CD4-positive, alpha-beta T cell (primary cell): ENCODE data around the gene RGS2. TPM values are rescaled to one million over a fixed set of nuclear protein-coding genes. Genes with fewer than 3 reads are reported as not detected.

Experiments
- ATAC-seq: fragments of 200-7000 bp; cut with Tn5 transposase; one replicate; pipeline ENCODE4 v1.10.0; 2022; ENCODE audit warnings: mild to moderate bottlenecking; ENCODE audit not compliant: poor library complexity
- CTCF ChIA-PET: fragments of 350-600 bp; sonication (Branson Sonifier 250); formaldehyde crosslinking; loops from one replicate; lab custom pipeline; 2021; ENCODE audit warnings: antibody characterized with exemption, inconsistent platforms; lab: Charles Lee
- POLR2A ChIA-PET: fragments of 350-600 bp; sonication (Branson Sonifier 250); formaldehyde crosslinking; loops from one replicate; lab custom pipeline; 2021; ENCODE audit warnings: antibody characterized with exemption, inconsistent platforms; lab: Charles Lee
- DNase-seq, 14 experiments: peaks; one replicate each; pipeline ENCODE4 v3.0.0-alpha.2; 2013 to 2020; ENCODE audit warnings: mixed read lengths in 2 of 14
- H3K27ac ChIP-seq, 2 donors: one replicate each; pipeline versions ENCODE4 v1.5.1 to v1.7.0; 2013; ENCODE audit warnings: low read length in 2 of 2, low read depth in 1 of 2, mild to moderate bottlenecking in 1 of 2
- H3K27me3 ChIP-seq, 2 experiments: 1 replicate in 1 of 2; 2 replicates in 1 of 2; pipeline versions ENCODE4 v1.6.1 to v1.7.0; 2013; ENCODE audit warnings: low read length in 2 of 2, control low read depth in 1 of 2, mild to moderate bottlenecking in 1 of 2, moderate library complexity in 1 of 2; ENCODE audit not compliant: insufficient read depth in 2 of 2, control insufficient read depth in 1 of 2
- H3K36me3 ChIP-seq: one replicate; pipeline ENCODE4 v1.6.1; 2013; ENCODE audit warnings: low read length, control low read depth; ENCODE audit not compliant: insufficient read depth
- H3K4me1 ChIP-seq: one replicate; pipeline ENCODE4 v1.6.1; 2013; ENCODE audit warnings: low read length, control low read depth; ENCODE audit not compliant: insufficient read depth
- H3K4me3 ChIP-seq: one replicate; pipeline ENCODE4 v1.5.1; 2013; ENCODE audit warnings: mild to moderate bottlenecking, low read length, moderate library complexity
- H3K9me3 ChIP-seq, 2 experiments: 1 replicate in 1 of 2; 2 replicates in 1 of 2; pipeline versions ENCODE4 v1.6.1 to v1.7.0; 2013; ENCODE audit warnings: low read length in 2 of 2, mild to moderate bottlenecking in 2 of 2, control low read depth in 1 of 2, moderate library complexity in 1 of 2; ENCODE audit not compliant: control insufficient read depth in 1 of 2, insufficient read depth in 1 of 2
- H3K27ac Mint-ChIP-seq: one replicate; pipeline ENCODE4 v1.8.0; 2020; ENCODE audit warnings: mixed read lengths
- H3K27me3 Mint-ChIP-seq: one replicate; pipeline ENCODE4 v1.8.0; 2021; ENCODE audit warnings: mixed read lengths
- H3K36me3 Mint-ChIP-seq: one replicate; pipeline ENCODE4 v1.8.0; 2021; ENCODE audit warnings: low read depth, mixed read lengths
- H3K4me1 Mint-ChIP-seq: one replicate; pipeline ENCODE4 v1.8.0; 2021; ENCODE audit warnings: low read depth, mixed read lengths
- H3K4me3 Mint-ChIP-seq: one replicate; pipeline ENCODE4 v1.8.0; 2020; ENCODE audit warnings: mild to moderate bottlenecking, mixed read lengths
- H3K9me3 Mint-ChIP-seq: one replicate; pipeline ENCODE4 v1.8.0; 2020; ENCODE audit warnings: mixed read lengths
- CTCF ChIP-seq: fragments of 200-600 bp; IDR thresholded peaks from one replicate; pipeline ENCODE4 v1.8.0; 2022; ENCODE audit warnings: antibody characterized with exemption, mild to moderate bottlenecking
- intact Hi-C, 2 experiments: fragments of 100-400 bp; cut with DNase I in 1 of 2; cut with micrococcal nuclease in 1 of 2; formaldehyde crosslinking; loops; one replicate each; pipeline versions ENCODE4 v1.15.1 to v1.9.0; 2023 to 2025; cut with DNase I, micrococcal nuclease
- total RNA-seq, 174 experiments: library from RNA in 2 of 174; stranded (reverse) in 2 of 174; gene quantifications; one replicate each; pipeline ENCODE4 v1.2.3 and lab custom pipeline; 2021 to 2026

The RGS2 gene
- total RNA-seq, 2 experiments from 2014 or later = 142 to 155 TPM

GRCh38 chr1:192766009-192766625, 42.7 kb upstream of the RGS2 start:
- ChIA-PET CTCF (no interaction called here), POLR2A (no interaction called here)
- no peaks in the 10 kb centered on the region for H3K4me1 ChIP-seq
- H3K27me3 ChIP-seq = no peaks in the 10 kb centered on the region
- no peak overlapping the region for H3K4me3 ChIP-seq
- no peaks in the 10 kb centered on the region for H3K36me3 Mint-ChIP-seq
- no peak overlapping the region for H3K27ac ChIP-seq
- TF ChIP-seq CTCF = no peak
- DNase-seq = no peak
- no peak for ATAC-seq
- intact Hi-C loops = no loop called here
- H3K9me3 Mint-ChIP-seq = no peaks in the 10 kb centered on the region
- H3K36me3 ChIP-seq = no peaks in the 10 kb centered on the region
- H3K27ac Mint-ChIP-seq = no peak overlapping the region
- H3K4me1 Mint-ChIP-seq = no peaks in the 10 kb centered on the region
- H3K4me3 Mint-ChIP-seq = no peak overlapping the region
- H3K27me3 Mint-ChIP-seq = peaks cover 36% of the 10 kb centered on the region
- H3K9me3 ChIP-seq = no peaks in the 10 kb centered on the region

GRCh38 chr1:192766876-192767275, 42.0 kb upstream of the RGS2 start:
- Mint-ChIP-seq H3K27me3 (peaks cover 31% of the 10 kb centered on the region), H3K9me3 (no peaks in the 10 kb centered on the region), H3K27ac (no peak overlapping the region), H3K4me1 (no peaks in the 10 kb centered on the region), H3K36me3 (no peaks in the 10 kb centered on the region), H3K4me3 (no peak overlapping the region)
- Histone ChIP-seq H3K9me3 (no peaks in the 10 kb centered on the region), H3K4me1 (no peaks in the 10 kb centered on the region), H3K36me3 (no peaks in the 10 kb centered on the region), H3K27ac (no peak overlapping the region), H3K27me3 (no peaks in the 10 kb centered on the region), H3K4me3 (no peak overlapping the region)
- intact Hi-C loops = no loop called here
- no peak for ATAC-seq
- TF ChIP-seq CTCF = no peak
- ChIA-PET CTCF (no interaction called here), POLR2A (no interaction called here)
- no peak for DNase-seq

GRCh38 chr1:192767798-192768197, 41.0 kb upstream of the RGS2 start:
- no peak for TF ChIP-seq CTCF
- ATAC-seq (no peak), DNase-seq (no peak)
- H3K9me3 ChIP-seq = no peaks in the 10 kb centered on the region
- H3K4me1 ChIP-seq = no peaks in the 10 kb centered on the region
- H3K27me3 ChIP-seq = no peaks in the 10 kb centered on the region
- Mint-ChIP-seq H3K4me3 (no peak overlapping the region), H3K27ac (no peak overlapping the region), H3K4me1 (no peaks in the 10 kb centered on the region), H3K27me3 (peaks cover 26% of the 10 kb centered on the region), H3K36me3 (no peaks in the 10 kb centered on the region), H3K9me3 (no peaks in the 10 kb centered on the region)
- POLR2A ChIA-PET = no interaction called here
- H3K36me3 ChIP-seq = no peaks in the 10 kb centered on the region
- H3K27ac ChIP-seq = no peak overlapping the region
- no peak overlapping the region for H3K4me3 ChIP-seq
- intact Hi-C loops = no loop called here
- CTCF ChIA-PET = no interaction called here
